Heart left ventricle (tissue), 16 donors: ENCODE data around the gene PRKCB. TPM values are rescaled to one million over a fixed set of nuclear protein-coding genes. Genes with fewer than 3 reads are reported as not detected.
"Not testable (repeated sequence)": the region's sequence is repeated elsewhere in the genome, so short reads cannot be mapped to it uniquely, and the experiment has no call there.

Experiments
- ATAC-seq, 4 donors: fragments of 200-7000 bp; cut with Tn5 transposase; one replicate each; pipeline ENCODE4 v1.9.1; 2020 to 2022; ENCODE audit warnings: moderate library complexity in 4 of 4, mild to moderate bottlenecking in 3 of 4, moderate number of reproducible peaks in 1 of 4
- DNase-seq, 5 donors: peaks; one replicate each; pipeline ENCODE4 v3.0.0-alpha.2; 2020
- H3K27ac ChIP-seq, 12 donors: fragments of 200-600 bp; sonication (generic) in 4 of 12; one replicate each; pipeline versions ENCODE4 v1.5.0 to v1.8.0; 2016 to 2022; ENCODE audit warnings: mild to moderate bottlenecking in 2 of 12
- H3K27me3 ChIP-seq, 9 donors: fragments of 200-600 bp; sonication (generic) in 2 of 9; one replicate each; pipeline versions ENCODE4 v1.5.1 to v1.8.0; 2016 to 2022; ENCODE audit warnings: mild to moderate bottlenecking in 3 of 9
- H3K36me3 ChIP-seq, 9 donors: fragments of 200-600 bp; sonication (generic) in 2 of 9; one replicate each; pipeline versions ENCODE4 v1.5.0 to v1.8.0; 2018 to 2022; ENCODE audit warnings: mild to moderate bottlenecking in 2 of 9
- H3K4me1 ChIP-seq, 12 donors: fragments of 200-600 bp; sonication (generic) in 4 of 12; one replicate each; pipeline versions ENCODE4 v1.5.0 to v1.8.0; 2016 to 2022; ENCODE audit warnings: mild to moderate bottlenecking in 3 of 12
- H3K4me3 ChIP-seq, 12 donors: fragments of 200-600 bp; sonication (generic) in 4 of 12; one replicate each; pipeline versions ENCODE4 v1.5.0 to v1.8.0; 2017 to 2022; ENCODE audit warnings: mild to moderate bottlenecking in 9 of 12, moderate library complexity in 4 of 12
- H3K9me3 ChIP-seq, 12 donors: fragments of 200-600 bp; sonication (generic) in 4 of 12; one replicate each; pipeline versions ENCODE4 v1.5.0 to v1.8.0; 2016 to 2022; ENCODE audit warnings: mild to moderate bottlenecking in 1 of 12
- CTCF ChIP-seq, 12 donors: fragments of 200-600 bp; sonication (generic) in 4 of 12; IDR thresholded peaks; one replicate each; pipeline versions ENCODE4 v1.5.0 to v1.8.0; 2018 to 2022; ENCODE audit warnings: antibody characterized with exemption in 12 of 12, mild to moderate bottlenecking in 5 of 12
- POLR2A ChIP-seq, 2 donors: fragments of 450-650 bp; IDR thresholded peaks; one replicate each; pipeline ENCODE4 v1.6.1; 2017; ENCODE audit warnings: antibody characterized with exemption in 2 of 2, mild to moderate bottlenecking in 2 of 2, moderate library complexity in 2 of 2
- WGBS, 4 donors: extraction: QIAGEN DNeasy Blood & Tissue Kit in 2 of 4; methylation state at CpG; one replicate each; pipeline versions ENCODE4 v1.1.5 to v1.1.7; 2013 to 2018; 5-methylcytosine and 5-hydroxymethylcytosine counted together
- intact Hi-C, 10 donors: fragments of 100-400 bp; cut with DNase I; formaldehyde crosslinking; loops; one replicate each; pipeline versions ENCODE4 v1.11.1 to v1.14.2; 2022
- polyA plus RNA-seq, 2 donors: library from polyadenylated mRNA; stranded (reverse); fragments of 200-250 nt; gene quantifications; one replicate each; pipeline ENCODE4 v1.2.3, GENCODE V29; 2013
- total RNA-seq, 9 donors: library from RNA; depleted of rRNA in 2 of 9; stranded (reverse); fragments of >200 nt in 2 of 9; fragmentation: NEBNext Ultra II Directional in 3 of 9; extraction: Animal tissue kit (Norgen Biotek cat#: 25700) in 3 of 9; gene quantifications; one replicate each; pipeline versions ENCODE4 v1.1.0 to v1.2.4, GENCODE V29; 2016 to 2023
- donor health status: ischemic (EF 13 %, LVEDD 7.1; RV severe dilation, severe dysfunction).
- donor health status: healthy with polysubstance abuse.
- donor health status: DM: no; HTN: yes; CAD: no.
- donor health status: DM: no; HTN: no; CAD: no.
- donor health status: ischemic (EF 25% LVEDD 6.9; RV normal size, moderate dysfunction).
- donor health status: ischemic (EF 25% LVEDD 5.7; RV mildly dilated, moderate dysfunction).
- donor health status: healthy.
- donor health status: DM: yes; HTN: yes; CAD: no.
- donor health status: ischemic (EF 35%, LVEDD 5.7; RV mildly dilated, moderate dysfunction).
- donor health status: nonischemic (EF 11% LVEDD 7.7; RV severe dilation, severe dysfunction).
- donor health status: DM: yes; HTN: yes; CAD: no.
- donor health status: PGD.
- donor health status: ischemic (EF 29% LVEDD 5.4; RV normal size, mild dysfunction).
- donor health status: nonischemic (EF 23%, LVEDD 6.1; RV moderate dilation, normal function).

The PRKCB gene
- total and polyA plus RNA-seq, 11 donors, result 0.30 to 18.4 (median 1.7) TPM

- ATAC-seq (no peak), DNase-seq (no peak)
- 85 to 90% (median 89%) methylated on average over 5 of the region's 5 CpGs for WGBS, 4 donors
- intact Hi-C loops, result no loop called here
- no peaks in the 10 kb centered on the region for H3K4me1 ChIP-seq
- no peaks in the 10 kb centered on the region for H3K9me3 ChIP-seq
- H3K4me3 ChIP-seq, result no peak overlapping the region
- H3K27ac ChIP-seq, result no peak overlapping the region
- peaks cover 0 to 10% (median 0%) of the 10 kb centered on the region in 9 donors for H3K27me3 ChIP-seq
- TF ChIP-seq CTCF (IDR thresholded peaks at IDR 0.05) (no peak), POLR2A (IDR thresholded peaks at IDR 0.05) (no peak)
- H3K36me3 ChIP-seq, result no peaks in the 10 kb centered on the region
Measured at GRCh38 chr16:23930791-23931190, 95.0 kb downstream of the PRKCB start.

- ATAC-seq (no peak), DNase-seq (no peak)
- WGBS, 4 donors, result 79 to 91% (median 87%) methylated on average over 2 of the region's 2 CpGs
- Histone ChIP-seq H3K4me3 (no peak overlapping the region), H3K9me3 (no peaks in the 10 kb centered on the region), H3K27ac (no peak overlapping the region), H3K36me3 (no peaks in the 10 kb centered on the region), H3K27me3 (peaks cover 0 to 14% (median 0%) of the 10 kb centered on the region in 9 donors), H3K4me1 (no peaks in the 10 kb centered on the region)
- intact Hi-C loops, result no loop called here
- no peak for TF ChIP-seq CTCF (IDR thresholded peaks at IDR 0.05)
- TF ChIP-seq POLR2A (IDR thresholded peaks at IDR 0.05), result no peak
Measured at GRCh38 chr16:23931199-23931598, 95.4 kb downstream of the PRKCB start.

- H3K27ac ChIP-seq, intact Hi-C loops, H3K27me3 ChIP-seq, H3K9me3 ChIP-seq, H3K4me3 ChIP-seq, ATAC-seq, H3K36me3 ChIP-seq, H3K4me1 ChIP-seq, DNase-seq: not testable (repeated sequence)
- WGBS, 4 donors, result 71 to 84% (median 77%) methylated on average over 2 of the region's 2 CpGs
Measured at GRCh38 chr16:23933650-23934049, 97.9 kb downstream of the PRKCB start.

GRCh38 chr16:23934610-23935236 lies 98.9 kb downstream of the PRKCB start:
- H3K27me3 ChIP-seq, result peaks cover 0 to 5% (median 0%) of the 10 kb centered on the region in 9 donors
- DNase-seq (no peak), ATAC-seq (no peak)
- TF ChIP-seq POLR2A (IDR thresholded peaks at IDR 0.05), result no peak
- no peak for TF ChIP-seq CTCF (IDR thresholded peaks at IDR 0.05)
- 72 to 81% (median 79%) methylated on average over 8 of the region's 8 CpGs for WGBS, 4 donors
- no peaks in the 10 kb centered on the region for H3K9me3 ChIP-seq
- intact Hi-C loops, result no loop called here
- no peaks in the 10 kb centered on the region for H3K36me3 ChIP-seq
- peaks cover 0 to 5% (median 0%) of the 10 kb centered on the region in 12 donors for H3K4me1 ChIP-seq
- H3K27ac ChIP-seq, result no peak overlapping the region
- H3K4me3 ChIP-seq, result no peak overlapping the region

GRCh38 chr16:23940111-23940510 lies 104.3 kb downstream of the PRKCB start:
- intact Hi-C loops, result no loop called here
- Histone ChIP-seq H3K4me1 (peaks cover 0 to 5% (median 0%) of the 10 kb centered on the region in 12 donors), H3K9me3 (no peaks in the 10 kb centered on the region), H3K4me3 (no peak overlapping the region), H3K36me3 (no peaks in the 10 kb centered on the region), H3K27me3 (peaks cover 0 to 5% (median 0%) of the 10 kb centered on the region in 9 donors), H3K27ac (no peak overlapping the region)
- no peak for DNase-seq
- ATAC-seq, result no peak
- TF ChIP-seq CTCF (IDR thresholded peaks at IDR 0.05) (no peak), POLR2A (IDR thresholded peaks at IDR 0.05) (no peak)
